ENCODE results near the gene CCDC6.

Gene CCDC6

GRCh38 chr10:59771162-59771807, 135.1 kb downstream of the CCDC6 start:
- Histone ChIP-seq H3K4me1 (ENCODE audit: control insufficient read depth, insufficient read depth, low read length) (no peaks in the 10 kb centered on the region), H3K27ac (ENCODE audit: extremely low read depth, low read depth, low read length) (no peak overlapping the region), H3K9me3 (ENCODE audit: control insufficient read depth, insufficient read depth, low read depth, low read length) (no peaks in the 10 kb centered on the region), H3K36me3 (ENCODE audit: control insufficient read depth in 2 of 2, insufficient read depth in 1 of 2, low read length in 2 of 2) (no peaks in the 10 kb centered on the region), H3K4me3 (ENCODE audit: low read depth, low read length) (no peak overlapping the region)
- TF ChIP-seq ZIC2 (tag by site-specific recombination; IDR thresholded peaks at IDR 0.05) (no peak), INSM2 (tag by site-specific recombination; IDR thresholded peaks at IDR 0.05) (no peak), ZNF677 (tag by site-specific recombination; IDR thresholded peaks at IDR 0.05) (no peak), ZNF571 (tag by site-specific recombination; IDR thresholded peaks at IDR 0.05) (no peak), ZNF530 (tag by site-specific recombination; IDR thresholded peaks at IDR 0.05; ENCODE audit: low read depth) (no peak), ZNF10 (tag by site-specific recombination; IDR thresholded peaks at IDR 0.05) (no peak), ZNF24 (tag by site-specific recombination; IDR thresholded peaks at IDR 0.05) (no peak), PBX3 (CRISPR knock-in tag; IDR thresholded peaks at IDR 0.05) (no peak), ZBTB48 (tag by site-specific recombination; IDR thresholded peaks at IDR 0.05) (no peak), ZNF654 (tag by site-specific recombination; IDR thresholded peaks at IDR 0.05; ENCODE audit: low read depth) (no peak)
- TF ChIP-seq, protein P1, sequence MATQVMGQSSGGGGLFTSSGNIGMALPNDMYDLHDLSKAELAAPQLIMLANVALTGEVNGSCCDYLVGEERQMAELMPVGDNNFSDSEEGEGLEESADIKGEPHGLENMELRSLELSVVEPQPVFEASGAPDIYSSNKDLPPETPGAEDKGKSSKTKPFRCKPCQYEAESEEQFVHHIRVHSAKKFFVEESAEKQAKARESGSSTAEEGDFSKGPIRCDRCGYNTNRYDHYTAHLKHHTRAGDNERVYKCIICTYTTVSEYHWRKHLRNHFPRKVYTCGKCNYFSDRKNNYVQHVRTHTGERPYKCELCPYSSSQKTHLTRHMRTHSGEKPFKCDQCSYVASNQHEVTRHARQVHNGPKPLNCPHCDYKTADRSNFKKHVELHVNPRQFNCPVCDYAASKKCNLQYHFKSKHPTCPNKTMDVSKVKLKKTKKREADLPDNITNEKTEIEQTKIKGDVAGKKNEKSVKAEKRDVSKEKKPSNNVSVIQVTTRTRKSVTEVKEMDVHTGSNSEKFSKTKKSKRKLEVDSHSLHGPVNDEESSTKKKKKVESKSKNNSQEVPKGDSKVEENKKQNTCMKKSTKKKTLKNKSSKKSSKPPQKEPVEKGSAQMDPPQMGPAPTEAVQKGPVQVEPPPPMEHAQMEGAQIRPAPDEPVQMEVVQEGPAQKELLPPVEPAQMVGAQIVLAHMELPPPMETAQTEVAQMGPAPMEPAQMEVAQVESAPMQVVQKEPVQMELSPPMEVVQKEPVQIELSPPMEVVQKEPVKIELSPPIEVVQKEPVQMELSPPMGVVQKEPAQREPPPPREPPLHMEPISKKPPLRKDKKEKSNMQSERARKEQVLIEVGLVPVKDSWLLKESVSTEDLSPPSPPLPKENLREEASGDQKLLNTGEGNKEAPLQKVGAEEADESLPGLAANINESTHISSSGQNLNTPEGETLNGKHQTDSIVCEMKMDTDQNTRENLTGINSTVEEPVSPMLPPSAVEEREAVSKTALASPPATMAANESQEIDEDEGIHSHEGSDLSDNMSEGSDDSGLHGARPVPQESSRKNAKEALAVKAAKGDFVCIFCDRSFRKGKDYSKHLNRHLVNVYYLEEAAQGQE (tag by site-specific recombination; IDR thresholded peaks at IDR 0.05): no peak
- TF ChIP-seq, protein P2, sequence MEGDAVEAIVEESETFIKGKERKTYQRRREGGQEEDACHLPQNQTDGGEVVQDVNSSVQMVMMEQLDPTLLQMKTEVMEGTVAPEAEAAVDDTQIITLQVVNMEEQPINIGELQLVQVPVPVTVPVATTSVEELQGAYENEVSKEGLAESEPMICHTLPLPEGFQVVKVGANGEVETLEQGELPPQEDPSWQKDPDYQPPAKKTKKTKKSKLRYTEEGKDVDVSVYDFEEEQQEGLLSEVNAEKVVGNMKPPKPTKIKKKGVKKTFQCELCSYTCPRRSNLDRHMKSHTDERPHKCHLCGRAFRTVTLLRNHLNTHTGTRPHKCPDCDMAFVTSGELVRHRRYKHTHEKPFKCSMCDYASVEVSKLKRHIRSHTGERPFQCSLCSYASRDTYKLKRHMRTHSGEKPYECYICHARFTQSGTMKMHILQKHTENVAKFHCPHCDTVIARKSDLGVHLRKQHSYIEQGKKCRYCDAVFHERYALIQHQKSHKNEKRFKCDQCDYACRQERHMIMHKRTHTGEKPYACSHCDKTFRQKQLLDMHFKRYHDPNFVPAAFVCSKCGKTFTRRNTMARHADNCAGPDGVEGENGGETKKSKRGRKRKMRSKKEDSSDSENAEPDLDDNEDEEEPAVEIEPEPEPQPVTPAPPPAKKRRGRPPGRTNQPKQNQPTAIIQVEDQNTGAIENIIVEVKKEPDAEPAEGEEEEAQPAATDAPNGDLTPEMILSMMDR (tag by site-specific recombination; IDR thresholded peaks at IDR 0.05): no peak
- TF ChIP-seq, protein P3, sequence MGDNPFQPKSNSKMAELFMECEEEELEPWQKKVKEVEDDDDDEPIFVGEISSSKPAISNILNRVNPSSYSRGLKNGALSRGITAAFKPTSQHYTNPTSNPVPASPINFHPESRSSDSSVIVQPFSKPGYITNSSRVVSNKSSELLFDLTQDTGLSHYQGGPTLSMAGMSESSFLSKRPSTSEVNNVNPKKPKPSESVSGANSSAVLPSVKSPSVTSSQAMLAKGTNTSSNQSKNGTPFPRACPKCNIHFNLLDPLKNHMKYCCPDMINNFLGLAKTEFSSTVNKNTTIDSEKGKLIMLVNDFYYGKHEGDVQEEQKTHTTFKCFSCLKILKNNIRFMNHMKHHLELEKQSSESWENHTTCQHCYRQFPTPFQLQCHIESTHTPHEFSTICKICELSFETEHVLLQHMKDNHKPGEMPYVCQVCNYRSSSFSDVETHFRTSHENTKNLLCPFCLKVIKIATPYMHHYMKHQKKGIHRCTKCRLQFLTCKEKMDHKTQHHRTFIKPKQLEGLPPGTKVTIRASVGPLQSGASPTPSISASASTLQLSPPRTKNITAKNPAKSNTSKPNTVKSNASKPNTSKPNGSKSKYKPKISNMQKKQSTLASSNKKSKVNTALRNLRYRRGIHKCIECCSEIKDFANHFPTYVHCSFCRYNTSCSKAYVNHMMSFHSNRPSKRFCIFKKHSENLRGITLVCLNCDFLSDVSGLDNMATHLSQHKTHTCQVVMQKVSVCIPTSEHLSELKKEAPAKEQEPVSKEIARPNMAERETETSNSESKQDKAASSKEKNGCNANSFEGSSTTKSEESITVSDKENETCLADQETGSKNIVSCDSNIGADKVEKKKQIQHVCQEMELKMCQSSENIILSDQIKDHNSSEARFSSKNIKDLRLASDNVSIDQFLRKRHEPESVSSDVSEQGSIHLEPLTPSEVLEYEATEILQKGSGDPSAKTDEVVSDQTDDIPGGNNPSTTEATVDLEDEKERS (tag by site-specific recombination; IDR thresholded peaks at IDR 0.05): no peak
- CTCF ChIA-PET: interaction anchor here (0.7 kb wide), 1 partner anchor 262 kb away, joined by 4 read pairs; no protein-coding TSS in a partner anchor
- POLR2A ChIA-PET: no interaction called here

- Histone ChIP-seq H3K27ac (ENCODE audit: extremely low read depth, low read depth, low read length) (no peak overlapping the region), H3K4me3 (ENCODE audit: low read depth, low read length) (no peak overlapping the region), H3K36me3 (ENCODE audit: control insufficient read depth in 2 of 2, insufficient read depth in 1 of 2, low read length in 2 of 2) (no peaks in the 10 kb centered on the region), H3K4me1 (ENCODE audit: control insufficient read depth, insufficient read depth, low read length) (no peaks in the 10 kb centered on the region), H3K9me3 (ENCODE audit: control insufficient read depth, insufficient read depth, low read depth, low read length) (no peaks in the 10 kb centered on the region)
- CTCF ChIA-PET: no interaction called here
- TF ChIP-seq ZNF140 (tag by site-specific recombination; IDR thresholded peaks at IDR 0.05) (no peak), ZNF777 (tag by site-specific recombination; IDR thresholded peaks at IDR 0.05; ENCODE audit: borderline replicate concordance) (no peak), ZNF302 (tag by site-specific recombination; IDR thresholded peaks at IDR 0.05; ENCODE audit: low read depth) (no peak), ZNF449 (tag by site-specific recombination; IDR thresholded peaks at IDR 0.05) (no peak), ZNF707 (tag by site-specific recombination; IDR thresholded peaks at IDR 0.05) (no peak), ZBTB10 (tag by site-specific recombination; IDR thresholded peaks at IDR 0.05) (no peak)
- POLR2A ChIA-PET: no interaction called here
These were observed 135.7 kb downstream of the CCDC6 start for GRCh38 chr10:59770689-59771088.
